ENCODE measurements around the gene P4HTM.
"Not testable (repeated sequence)": the region's sequence is repeated elsewhere in the genome, so short reads cannot be mapped to it uniquely, and the experiment has no call there.

The P4HTM gene

GRCh38 chr3:49007771-49008528 lies 17.9 kb downstream of the P4HTM start:
- DNase-seq (ENCODE audit: low spot score) = peak; percentile 92

GRCh38 chr3:49008627-49009026 lies 18.6 kb downstream of the P4HTM start:
- DNase-seq (ENCODE audit: low spot score) = not testable (repeated sequence)

GRCh38 chr3:49009396-49009795 lies 19.4 kb downstream of the P4HTM start:
- no peak for DNase-seq (ENCODE audit: low spot score)

GRCh38 chr3:49012441-49013017 lies 22.5 kb downstream of the P4HTM start:
- DNase-seq (ENCODE audit: low spot score) = no peak

GRCh38 chr3:49013113-49013737 lies 23.2 kb downstream of the P4HTM start:
- no peak for DNase-seq (ENCODE audit: low spot score)

- DNase-seq (ENCODE audit: low spot score) = peak; percentile 75
Observed at GRCh38 chr3:49013738-49014660, 24.0 kb downstream of the P4HTM start.

GRCh38 chr3:49015072-49015471 lies 25.0 kb downstream of the P4HTM start:
- DNase-seq (ENCODE audit: low spot score) = no peak

GRCh38 chr3:49015765-49016164 lies 25.7 kb downstream of the P4HTM start:
- peak; percentile 29 for DNase-seq (ENCODE audit: low spot score)

- no peak for DNase-seq (ENCODE audit: low spot score)
Observed at GRCh38 chr3:49016414-49017228, 26.6 kb downstream of the P4HTM start.

- no peak for DNase-seq (ENCODE audit: low spot score)
Observed at GRCh38 chr3:49017229-49017970, 27.4 kb downstream of the P4HTM start.

- DNase-seq (ENCODE audit: low spot score) = peak; percentile 75
Observed at GRCh38 chr3:49017971-49018706, 28.1 kb downstream of the P4HTM start, which contains the start of gene DALRD3. DALRD3 (minus strand) TSS chr3:49018580; CDS start chr3:49018564, 16 bp downstream.

- no peak for DNase-seq (ENCODE audit: low spot score)
Observed at GRCh38 chr3:49018707-49019006, 28.6 kb downstream of the P4HTM start.

- DNase-seq (ENCODE audit: low spot score) = no peak
Observed at GRCh38 chr3:49019941-49020329, 29.9 kb downstream of the P4HTM start.

GRCh38 chr3:49020330-49021212 lies 30.5 kb downstream of the P4HTM start:
- DNase-seq (ENCODE audit: low spot score) = peak; percentile 47

- peak; percentile 98 for DNase-seq (ENCODE audit: low spot score)
Observed at GRCh38 chr3:49021213-49021812, 31.3 kb downstream of the P4HTM start.

- peak; percentile 95 for DNase-seq (ENCODE audit: low spot score)
Observed at GRCh38 chr3:49021813-49022687, 32.0 kb downstream of the P4HTM start, which contains the start of gene NDUFAF3. NDUFAF3 (plus strand) TSS chr3:49022121; CDS start chr3:49022145, 24 bp downstream.

GRCh38 chr3:49022688-49023171 lies 32.7 kb downstream of the P4HTM start:
- peak; percentile 39 for DNase-seq (ENCODE audit: low spot score)
